Measurements from ENCODE around the gene PCDH10. TPM values are rescaled to one million over a fixed set of nuclear protein-coding genes. Genes with fewer than 3 reads are reported as not detected.

The PCDH10 gene
- total and polyA plus RNA-seq, 9 donors = 0.23 to 6.4 (median 1.7) TPM

- peak overlapping the region in 1 of 2 donors; percentile 19 for H3K27ac ChIP-seq
- H3K9me3 ChIP-seq = no peaks in the 10 kb centered on the region
- no peak for TF ChIP-seq EP300 (IDR thresholded peaks at IDR 0.05)
- no peak for TF ChIP-seq CTCF (IDR thresholded peaks at IDR 0.05)
- no peak for TF ChIP-seq POLR2A (IDR thresholded peaks at IDR 0.05)
- H3K4me1 ChIP-seq (ENCODE audit: insufficient read depth) = no peaks in the 10 kb centered on the region
- 11 to 49% (median 12%) methylated on average over 2 of the region's 2 CpGs for WGBS, 3 donors
- H3K4me3 ChIP-seq = no peak overlapping the region
- intact Hi-C loops (cut with DNase I) = no loop called here
- H3K27me3 ChIP-seq = no peaks in the 10 kb centered on the region
- H3K36me3 ChIP-seq = no peaks in the 10 kb centered on the region
- no peak for DNase-seq
Measured at GRCh38 chr4:133178956-133179355, 29.9 kb downstream of the PCDH10 start.

GRCh38 chr4:133186210-133186609 is 37.1 kb downstream of the PCDH10 start:
- DNase-seq = no peak
- H3K9me3 ChIP-seq = no peaks in the 10 kb centered on the region
- no peak overlapping the region for H3K4me3 ChIP-seq
- no peaks in the 10 kb centered on the region for H3K4me1 ChIP-seq (ENCODE audit: insufficient read depth)
- no peak overlapping the region for H3K27ac ChIP-seq
- H3K27me3 ChIP-seq = no peaks in the 10 kb centered on the region
- no peaks in the 10 kb centered on the region for H3K36me3 ChIP-seq
- intact Hi-C loops (cut with DNase I) = no loop called here
- no peak for TF ChIP-seq POLR2A (IDR thresholded peaks at IDR 0.05)
- TF ChIP-seq CTCF (IDR thresholded peaks at IDR 0.05) = no peak
- no peak for TF ChIP-seq EP300 (IDR thresholded peaks at IDR 0.05)

GRCh38 chr4:133186845-133187244 is 37.8 kb downstream of the PCDH10 start:
- Histone ChIP-seq H3K9me3 (no peaks in the 10 kb centered on the region), H3K27ac (no peak overlapping the region), H3K4me3 (no peak overlapping the region), H3K27me3 (no peaks in the 10 kb centered on the region), H3K4me1 (ENCODE audit: insufficient read depth) (no peaks in the 10 kb centered on the region), H3K36me3 (no peaks in the 10 kb centered on the region)
- no peak for TF ChIP-seq EP300 (IDR thresholded peaks at IDR 0.05)
- no peak for TF ChIP-seq CTCF (IDR thresholded peaks at IDR 0.05)
- TF ChIP-seq POLR2A (IDR thresholded peaks at IDR 0.05) = no peak
- DNase-seq = no peak
- intact Hi-C loops (cut with DNase I) = no loop called here
- 95 to 96% (median 96%) methylated on average over 5 of the region's 5 CpGs for WGBS, 3 donors

- TF ChIP-seq CTCF (IDR thresholded peaks at IDR 0.05) (no peak), POLR2A (IDR thresholded peaks at IDR 0.05) (no peak), EP300 (IDR thresholded peaks at IDR 0.05) (no peak)
- no peak for DNase-seq
- no peaks in the 10 kb centered on the region for H3K27me3 ChIP-seq
- no peak overlapping the region for H3K27ac ChIP-seq
- WGBS, 3 donors = 90 to 92% (median 92%) methylated on average over 8 of the region's 8 CpGs
- H3K9me3 ChIP-seq = no peaks in the 10 kb centered on the region
- intact Hi-C loops (cut with DNase I) = no loop called here
- H3K36me3 ChIP-seq = no peaks in the 10 kb centered on the region
- no peak overlapping the region for H3K4me3 ChIP-seq
- H3K4me1 ChIP-seq (ENCODE audit: insufficient read depth) = no peaks in the 10 kb centered on the region
Measured at GRCh38 chr4:133188433-133189146, 39.5 kb downstream of the PCDH10 start.
